Neuronal stem cell (in vitro differentiated cells): Measurements from ENCODE around the gene CDCA7L.

Source experiments
- DNase-seq: peaks from one replicate; pipeline ENCODE4 v3.0.0-alpha.2; 2013; ENCODE audit warnings: low spot score
- H2AFZ ChIP-seq: one replicate; pipeline ENCODE4 v1.6.1; 2013; ENCODE audit warnings: mild to moderate bottlenecking, low read length, inconsistent platforms
- H2AK5ac ChIP-seq: 2 replicates; pipeline ENCODE4 v1.6.1; 2013; ENCODE audit warnings: low read depth, mild to moderate bottlenecking, inconsistent platforms, low read length, moderate library complexity, mixed read lengths
- H2BK120ac ChIP-seq: 2 replicates; pipeline ENCODE4 v1.6.1; 2013; ENCODE audit warnings: low read depth, mild to moderate bottlenecking, inconsistent platforms, low read length, moderate library complexity, mixed read lengths
- H2BK12ac ChIP-seq: one replicate; pipeline ENCODE4 v1.6.1; 2013; ENCODE audit warnings: low read length, inconsistent platforms
- H2BK15ac ChIP-seq: 2 replicates; pipeline ENCODE4 v1.6.1; 2013; ENCODE audit warnings: mild to moderate bottlenecking, low read length, inconsistent platforms, mixed read lengths
- H2BK5ac ChIP-seq: one replicate; pipeline ENCODE4 v1.6.1; 2013; ENCODE audit warnings: inconsistent platforms, mild to moderate bottlenecking, low read length, moderate library complexity
- H3K14ac ChIP-seq: one replicate; pipeline ENCODE4 v1.6.1; 2013; ENCODE audit warnings: low read length, inconsistent platforms
- H3K18ac ChIP-seq: 2 replicates; pipeline ENCODE4 v1.6.1; 2013; ENCODE audit warnings: low read length, inconsistent platforms
- H3K23ac ChIP-seq: 2 replicates; pipeline ENCODE4 v1.6.1; 2013; ENCODE audit warnings: low read depth, mild to moderate bottlenecking, mixed read lengths, low read length, inconsistent platforms; ENCODE audit not compliant: poor library complexity
- H3K27ac ChIP-seq: replicated peaks from 3 replicates; pipeline ENCODE4 v1.5.1; 2013; ENCODE audit warnings: low read length, inconsistent platforms
- H3K27me3 ChIP-seq, 3 experiments: 2 replicates each; pipeline ENCODE4 v1.6.1; 2013; ENCODE audit warnings: low read length in 3 of 3, mild to moderate bottlenecking in 2 of 3, inconsistent platforms in 1 of 3, low read depth in 1 of 3, mixed read lengths in 1 of 3, moderate library complexity in 1 of 3; ENCODE audit not compliant: control insufficient read depth in 3 of 3, insufficient read depth in 3 of 3
- H3K36me3 ChIP-seq, 2 donors: replicated peaks in 1 of 2; 2 replicates each; pipeline ENCODE4 v1.6.1; 2013; ENCODE audit warnings: low read length in 2 of 2; ENCODE audit not compliant: control insufficient read depth in 2 of 2, insufficient read depth in 2 of 2
- H3K4ac ChIP-seq: 2 replicates; pipeline ENCODE4 v1.6.1; 2013; ENCODE audit warnings: inconsistent platforms, mild to moderate bottlenecking, low read length, moderate library complexity
- H3K4me1 ChIP-seq, 2 donors: 1 replicate in 1 of 2; 2 replicates in 1 of 2; pipeline ENCODE4 v1.6.1; 2013; ENCODE audit warnings: low read length in 2 of 2, low read depth in 1 of 2; ENCODE audit not compliant: control insufficient read depth in 2 of 2, insufficient read depth in 1 of 2
- H3K4me2 ChIP-seq: one replicate; pipeline ENCODE4 v1.6.1; 2013; ENCODE audit warnings: mild to moderate bottlenecking, low read length, inconsistent platforms; ENCODE audit not compliant: insufficient read depth, poor library complexity, severe bottlenecking
- H3K4me3 ChIP-seq, 2 donors: 2 replicates each; pipeline ENCODE4 v1.5.1; 2013; ENCODE audit warnings: low read length in 2 of 2, mild to moderate bottlenecking in 2 of 2, inconsistent platforms in 1 of 2, moderate library complexity in 1 of 2
- H3K79me1 ChIP-seq: one replicate; pipeline ENCODE4 v1.6.1; 2013; ENCODE audit warnings: low read depth, mild to moderate bottlenecking, inconsistent platforms, low read length, moderate library complexity
- H3K9ac ChIP-seq: one replicate; pipeline ENCODE4 v1.6.1; 2013; ENCODE audit warnings: mild to moderate bottlenecking, low read depth, low read length, inconsistent platforms; ENCODE audit not compliant: poor library complexity
- H3K9me3 ChIP-seq, 2 donors: replicated peaks in 1 of 2; 2 replicates each; pipeline versions ENCODE3 to v1.6.1; 2013; ENCODE audit warnings: low read length in 2 of 2, mild to moderate bottlenecking in 2 of 2, inconsistent platforms in 1 of 2, low read depth in 1 of 2, mixed read lengths in 1 of 2, moderate library complexity in 1 of 2; ENCODE audit not compliant: control insufficient read depth in 2 of 2, insufficient read depth in 1 of 2
- H4K8ac ChIP-seq: one replicate; pipeline ENCODE4 v1.6.1; 2013; ENCODE audit warnings: low read depth, mild to moderate bottlenecking, inconsistent platforms, low read length, moderate library complexity
- H4K91ac ChIP-seq: one replicate; pipeline ENCODE4 v1.6.1; 2013; ENCODE audit warnings: low read length, low read depth, mild to moderate bottlenecking, inconsistent platforms; ENCODE audit not compliant: poor library complexity
- WGBS, 2 donors: extraction: QIAGEN DNeasy Blood & Tissue Kit; methylation state at CpG; one replicate each; pipeline ENCODE4 v1.1.7; 2013; ENCODE audit warnings: missing lambda C conversion rate in 2 of 2, mixed read lengths in 1 of 2; ENCODE audit not compliant: insufficient read length in 2 of 2, insufficient replicate concordance in 1 of 2; ENCODE audit errors: extremely low coverage in 2 of 2; 5-methylcytosine and 5-hydroxymethylcytosine counted together

Gene CDCA7L

DNA sequence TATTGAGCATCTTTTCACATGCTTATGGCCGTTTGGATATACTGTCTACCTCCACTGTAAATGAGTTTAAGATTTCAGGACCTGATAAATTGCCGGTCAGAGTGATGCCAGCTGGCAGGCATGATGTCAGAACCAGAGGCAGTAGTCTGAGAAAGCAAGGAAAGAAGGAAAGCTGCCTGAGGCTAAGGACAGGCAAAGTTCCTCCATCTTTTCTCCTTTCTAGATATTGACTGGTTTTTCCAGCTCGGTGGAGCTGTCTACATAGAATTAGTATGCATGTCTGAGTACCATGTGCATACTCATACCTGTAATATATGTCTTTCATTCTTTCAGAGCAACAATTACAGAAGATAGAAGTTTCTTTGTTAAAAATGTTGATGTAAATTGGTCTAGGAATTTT, 52.3 kb downstream of the CDCA7L start:
- Histone ChIP-seq H2AK5ac (no peak overlapping the region), H3K4me1 (no peaks in the 10 kb centered on the region)
- DNase-seq = no peak

DNA sequence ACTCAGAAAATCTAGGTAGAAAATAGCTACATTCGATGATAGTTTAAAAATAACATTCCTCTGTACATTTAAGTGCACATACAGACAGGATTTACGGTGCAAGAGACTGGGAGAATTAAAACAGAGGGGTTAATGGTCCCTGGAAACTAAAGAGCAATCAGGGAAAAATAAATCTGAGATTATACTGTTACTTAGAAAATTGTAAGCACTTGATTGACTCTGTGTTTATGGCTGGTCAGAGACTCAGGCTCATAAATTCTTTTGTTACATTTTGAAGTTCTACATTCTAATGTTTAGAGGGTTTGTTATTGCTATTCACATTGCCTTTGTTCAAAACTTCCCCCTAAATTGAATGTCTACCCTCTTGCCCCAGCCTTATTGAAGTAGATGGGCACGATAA, 54.4 kb downstream of the CDCA7L start:
- Histone ChIP-seq H3K18ac (no peak overlapping the region), H3K27ac (no peak overlapping the region)
- DNase-seq = no peak

More for the DNA sequence above, 52.3 kb downstream of the CDCA7L start:
- no peak overlapping the region for H2BK5ac ChIP-seq
- H2BK120ac ChIP-seq = no peak overlapping the region
- no peaks in the 10 kb centered on the region for H3K27me3 ChIP-seq
- no peak overlapping the region for H3K4ac ChIP-seq
- no peak overlapping the region for H3K14ac ChIP-seq
- H4K8ac ChIP-seq = no peak overlapping the region
- H4K91ac ChIP-seq = no peak overlapping the region
- no peak overlapping the region for H3K23ac ChIP-seq
- no peak overlapping the region for H2BK15ac ChIP-seq
- no CpG with 5 or more reads among the region's 3 CpGs for WGBS, 2 donors
- no peak overlapping the region for H3K9ac ChIP-seq
- H3K4me3 ChIP-seq = no peak overlapping the region
- no peaks in the 10 kb centered on the region for H3K79me1 ChIP-seq
- no peak overlapping the region for H2BK12ac ChIP-seq
- H3K9me3 ChIP-seq = no peaks in the 10 kb centered on the region
- H3K27ac ChIP-seq = no peak overlapping the region
- no peak overlapping the region for H3K18ac ChIP-seq
- H3K4me2 ChIP-seq = no peak overlapping the region
- H2AFZ ChIP-seq = no peak overlapping the region
- H3K36me3 ChIP-seq = peaks cover 0 to 4% of the 10 kb centered on the region in 2 donors

DNA sequence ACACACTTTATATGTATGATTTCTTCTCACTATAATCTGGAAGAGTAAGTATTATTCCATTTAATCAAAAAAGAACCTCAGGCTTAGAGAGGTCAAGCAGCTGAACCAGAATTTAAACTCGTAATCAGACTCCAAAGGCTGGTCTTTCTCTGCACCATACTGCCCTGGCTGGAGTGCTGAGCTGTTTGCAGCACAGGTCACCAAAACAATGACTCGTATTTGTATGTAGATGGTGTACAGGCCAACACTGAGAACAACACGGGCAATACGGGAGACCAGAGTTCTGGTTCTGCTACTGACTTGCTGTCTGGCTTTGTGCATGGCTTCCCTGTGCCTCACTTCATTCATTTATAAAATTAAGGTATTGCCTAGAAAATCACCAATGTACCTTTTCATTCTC, 57.9 kb downstream of the CDCA7L start:
- H2BK5ac ChIP-seq = no peak overlapping the region
- WGBS, 2 donors = no CpG with 5 or more reads among the region's 4 CpGs
- H3K14ac ChIP-seq = no peak overlapping the region
- H3K36me3 ChIP-seq = no peaks in the 10 kb centered on the region
- H2AK5ac ChIP-seq = no peak overlapping the region
- H4K8ac ChIP-seq = no peak overlapping the region
- H2AFZ ChIP-seq = no peak overlapping the region
- no peak overlapping the region for H3K18ac ChIP-seq
- no peak overlapping the region for H3K4me2 ChIP-seq
- no peak overlapping the region for H2BK15ac ChIP-seq
- no peak for DNase-seq
- H3K79me1 ChIP-seq = no peaks in the 10 kb centered on the region
- no peak overlapping the region for H3K9ac ChIP-seq
- H3K4ac ChIP-seq = no peak overlapping the region
- H3K27ac ChIP-seq = no peak overlapping the region
- no peak overlapping the region for H2BK12ac ChIP-seq
- no peak overlapping the region for H3K23ac ChIP-seq
- no peaks in the 10 kb centered on the region for H3K9me3 ChIP-seq
- H4K91ac ChIP-seq = no peak overlapping the region
- H2BK120ac ChIP-seq = no peak overlapping the region
- H3K4me3 ChIP-seq = no peak overlapping the region
- H3K27me3 ChIP-seq = no peaks in the 10 kb centered on the region
- peaks cover 5 to 22% of the 10 kb centered on the region in 2 donors for H3K4me1 ChIP-seq

More for the DNA sequence above, 54.4 kb downstream of the CDCA7L start:
- H3K36me3 ChIP-seq = no peaks in the 10 kb centered on the region
- H3K14ac ChIP-seq = no peak overlapping the region
- H3K23ac ChIP-seq = no peak overlapping the region
- no peak overlapping the region for H2BK120ac ChIP-seq
- no peaks in the 10 kb centered on the region for H3K27me3 ChIP-seq
- no peak overlapping the region for H2BK15ac ChIP-seq
- no peak overlapping the region for H3K4ac ChIP-seq
- H3K4me2 ChIP-seq = no peak overlapping the region
- no peak overlapping the region for H3K9ac ChIP-seq
- no peak overlapping the region for H2AK5ac ChIP-seq
- no peak overlapping the region for H2BK12ac ChIP-seq
- no peak overlapping the region for H3K4me3 ChIP-seq
- H2BK5ac ChIP-seq = no peak overlapping the region
- H4K8ac ChIP-seq = no peak overlapping the region
- no peaks in the 10 kb centered on the region for H3K9me3 ChIP-seq
- WGBS, 2 donors = no CpG with 5 or more reads among the region's 3 CpGs
- H3K4me1 ChIP-seq = peaks cover 5 to 17% of the 10 kb centered on the region in 2 donors
- H2AFZ ChIP-seq = no peak overlapping the region
- no peaks in the 10 kb centered on the region for H3K79me1 ChIP-seq
- H4K91ac ChIP-seq = no peak overlapping the region

DNA sequence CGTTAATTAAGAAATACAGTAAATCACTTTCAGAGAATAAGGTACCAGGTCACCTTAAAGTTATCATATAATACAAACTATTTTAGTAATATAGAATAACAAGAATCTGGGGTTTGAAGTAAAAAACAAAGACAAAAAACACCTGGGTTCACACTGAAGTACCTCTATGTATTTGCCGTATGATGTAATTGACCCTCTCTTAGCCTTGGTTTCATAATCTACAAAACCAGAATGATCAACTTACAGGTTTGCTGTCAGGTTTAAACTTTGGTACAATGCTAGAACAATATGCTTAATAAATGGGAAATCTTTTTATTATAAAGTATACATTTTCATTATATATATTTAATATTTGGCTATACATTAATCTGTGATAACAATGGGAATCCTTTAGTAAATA, 58.3 kb downstream of the CDCA7L start:
- Histone ChIP-seq H3K27me3 (no peaks in the 10 kb centered on the region), H3K36me3 (no peaks in the 10 kb centered on the region), H3K4me2 (no peak overlapping the region), H2BK12ac (no peak overlapping the region), H3K9me3 (no peaks in the 10 kb centered on the region), H3K18ac (no peak overlapping the region), H3K79me1 (no peaks in the 10 kb centered on the region), H3K23ac (no peak overlapping the region), H3K27ac (no peak overlapping the region), H2BK5ac (no peak overlapping the region), H4K8ac (no peak overlapping the region), H2BK120ac (no peak overlapping the region), H2AFZ (no peak overlapping the region), H3K4me3 (no peak overlapping the region), H3K14ac (no peak overlapping the region), H3K9ac (no peak overlapping the region), H2BK15ac (no peak overlapping the region), H2AK5ac (no peak overlapping the region), H4K91ac (no peak overlapping the region), H3K4ac (no peak overlapping the region), H3K4me1 (peaks cover 5 to 22% of the 10 kb centered on the region in 2 donors)
- WGBS, 2 donors = no CpG with 5 or more reads among the region's 2 CpGs
- no peak for DNase-seq
